GM06990 (cell line): ENCODE results near the gene ZNF670.

Experiments
- DNase-seq: peaks from one replicate; pipeline ENCODE4 v3.0.0-alpha.2; 2011; ENCODE audit not compliant: insufficient read length; ENCODE audit errors: extremely low read depth
- H3K27me3 ChIP-seq: replicated peaks from 2 replicates; pipeline ENCODE4 v1.6.0; 2011; ENCODE audit warnings: low read length; ENCODE audit not compliant: control insufficient read depth, insufficient read depth
- H3K36me3 ChIP-seq: 2 replicates; pipeline ENCODE4 v1.5.1; 2011; ENCODE audit warnings: low read length; ENCODE audit not compliant: control insufficient read depth, insufficient read depth
- H3K4me3 ChIP-seq: replicated peaks from 2 replicates; pipeline ENCODE4 v1.5.1; 2011; ENCODE audit warnings: low read depth, mild to moderate bottlenecking, control low read depth, low read length
- TF ChIP-seq, protein P1 (sequence below): IDR thresholded peaks from 2 replicates; pipeline ENCODE4 v1.5.1; 2011; ENCODE audit warnings: low read length, control low read depth, mild to moderate bottlenecking, inconsistent platforms; ENCODE audit not compliant: insufficient read depth, poor library complexity, severe bottlenecking

ZNF670 gene

GRCh38 chr1:247088967-247089366 is 10.4 kb upstream of the ZNF670 start:
- no peak for DNase-seq
- TF ChIP-seq, protein P1, sequence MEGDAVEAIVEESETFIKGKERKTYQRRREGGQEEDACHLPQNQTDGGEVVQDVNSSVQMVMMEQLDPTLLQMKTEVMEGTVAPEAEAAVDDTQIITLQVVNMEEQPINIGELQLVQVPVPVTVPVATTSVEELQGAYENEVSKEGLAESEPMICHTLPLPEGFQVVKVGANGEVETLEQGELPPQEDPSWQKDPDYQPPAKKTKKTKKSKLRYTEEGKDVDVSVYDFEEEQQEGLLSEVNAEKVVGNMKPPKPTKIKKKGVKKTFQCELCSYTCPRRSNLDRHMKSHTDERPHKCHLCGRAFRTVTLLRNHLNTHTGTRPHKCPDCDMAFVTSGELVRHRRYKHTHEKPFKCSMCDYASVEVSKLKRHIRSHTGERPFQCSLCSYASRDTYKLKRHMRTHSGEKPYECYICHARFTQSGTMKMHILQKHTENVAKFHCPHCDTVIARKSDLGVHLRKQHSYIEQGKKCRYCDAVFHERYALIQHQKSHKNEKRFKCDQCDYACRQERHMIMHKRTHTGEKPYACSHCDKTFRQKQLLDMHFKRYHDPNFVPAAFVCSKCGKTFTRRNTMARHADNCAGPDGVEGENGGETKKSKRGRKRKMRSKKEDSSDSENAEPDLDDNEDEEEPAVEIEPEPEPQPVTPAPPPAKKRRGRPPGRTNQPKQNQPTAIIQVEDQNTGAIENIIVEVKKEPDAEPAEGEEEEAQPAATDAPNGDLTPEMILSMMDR, result no peak
- no peaks in the 10 kb centered on the region for H3K27me3 ChIP-seq
- H3K4me3 ChIP-seq, result no peak overlapping the region
- H3K36me3 ChIP-seq, result no peaks in the 10 kb centered on the region

DNA sequence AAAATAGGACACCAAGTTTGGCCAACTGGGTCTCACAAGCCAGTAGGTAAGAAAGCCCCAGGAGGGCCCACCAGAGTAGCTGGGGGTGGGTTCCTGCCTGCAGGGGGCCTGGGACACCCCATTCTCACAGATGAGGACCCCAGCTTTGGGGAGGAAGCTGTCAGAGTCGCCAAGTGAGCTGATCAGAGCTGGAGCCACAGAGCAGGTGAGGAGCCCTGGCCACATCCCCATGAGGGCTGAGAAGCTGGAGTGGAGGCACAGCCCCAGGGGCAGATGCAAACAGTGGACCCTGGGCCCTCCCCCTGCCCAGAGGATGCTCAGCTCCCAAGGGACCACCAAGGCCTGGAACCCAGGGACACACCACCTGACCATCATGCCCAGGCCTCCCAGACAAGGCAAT is 8.6 kb upstream of the ZNF670 start:
- DNase-seq, result no peak
- H3K27me3 ChIP-seq, result no peaks in the 10 kb centered on the region
- H3K36me3 ChIP-seq, result no peaks in the 10 kb centered on the region
- no peak overlapping the region for H3K4me3 ChIP-seq
- TF ChIP-seq, protein P1, result no peak

DNA sequence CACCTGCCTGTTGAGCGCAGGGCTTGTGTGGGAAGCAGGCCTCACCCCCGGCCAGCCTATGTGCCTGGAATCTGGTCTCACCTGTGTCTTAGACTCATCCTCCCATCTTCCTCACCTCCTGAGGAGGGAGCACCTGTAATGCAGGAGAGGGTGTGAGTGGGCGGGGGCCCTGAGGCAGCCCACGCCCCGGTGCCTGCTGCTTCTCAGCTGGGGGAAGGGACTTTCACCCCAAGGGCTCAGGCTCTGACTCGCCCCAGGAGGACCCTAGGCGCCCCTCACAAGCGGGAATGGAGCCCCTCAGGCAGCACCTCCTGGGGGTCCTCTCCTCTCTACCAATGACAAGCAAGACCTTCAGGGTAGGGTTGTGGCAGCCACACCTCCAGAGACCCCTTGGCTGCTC is 6.7 kb upstream of the ZNF670 start:
- Histone ChIP-seq H3K27me3 (no peaks in the 10 kb centered on the region), H3K36me3 (no peaks in the 10 kb centered on the region), H3K4me3 (no peak overlapping the region)
- DNase-seq, result no peak
- TF ChIP-seq, protein P1, result no peak

DNA sequence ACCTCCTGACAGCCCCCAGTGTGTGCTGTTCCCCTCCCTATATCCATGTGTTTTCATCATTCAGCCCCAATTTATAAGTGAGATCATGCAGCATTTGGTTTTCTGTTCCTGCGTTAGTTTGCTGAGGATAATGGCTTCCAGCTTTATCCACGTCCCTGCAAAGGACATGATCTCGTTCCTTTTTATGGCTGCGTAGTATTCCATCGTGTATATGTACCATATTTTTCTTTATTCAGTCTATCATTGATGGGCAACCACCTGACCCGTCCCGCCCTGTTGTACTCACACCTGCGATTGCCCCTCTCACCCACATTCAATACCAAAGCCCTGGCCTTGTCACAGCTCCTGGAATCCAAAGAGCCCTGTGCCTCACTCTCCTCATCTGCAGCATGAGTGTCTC is 6.2 kb upstream of the ZNF670 start:
- TF ChIP-seq, protein P1, result no peak
- no peak overlapping the region for H3K4me3 ChIP-seq
- H3K27me3 ChIP-seq, result no peaks in the 10 kb centered on the region
- no peak for DNase-seq
- no peaks in the 10 kb centered on the region for H3K36me3 ChIP-seq

DNA sequence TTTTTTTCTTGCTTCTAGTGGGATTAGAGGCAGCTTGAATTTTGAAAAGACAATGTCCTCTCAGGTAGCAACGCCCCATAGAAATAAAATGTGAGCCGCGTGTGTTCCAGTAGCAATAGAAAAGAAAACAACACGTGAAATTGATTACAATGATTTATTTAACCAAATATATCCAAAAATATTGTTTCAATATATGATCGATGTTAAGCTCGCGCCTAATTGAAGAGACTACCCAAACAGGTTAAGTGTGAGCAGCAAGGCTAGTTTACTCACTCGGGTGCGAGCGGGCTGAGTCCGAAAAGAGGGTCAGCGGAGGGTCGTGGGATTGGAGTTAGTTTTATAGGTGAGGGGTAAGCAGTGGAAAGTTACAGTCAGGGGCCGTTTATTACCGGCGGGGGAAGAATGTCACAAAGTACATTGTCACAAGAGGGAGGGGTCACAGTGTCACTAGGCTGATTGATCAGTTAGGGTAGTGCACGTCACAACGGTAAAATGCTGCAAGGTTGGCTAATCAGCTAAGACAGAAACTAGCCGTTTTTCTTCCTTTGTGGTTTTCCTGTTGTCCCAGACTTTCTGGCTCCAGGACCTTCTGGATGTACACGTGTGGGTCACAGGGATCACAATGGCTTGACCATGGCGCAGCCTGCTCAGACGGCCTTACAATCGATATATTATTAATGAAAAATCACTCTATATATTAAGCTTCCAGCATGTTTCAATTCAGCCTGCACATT is 697 bp upstream of the ZNF670 start:
- Histone ChIP-seq H3K27me3 (no peaks in the 10 kb centered on the region), H3K4me3 (peak overlapping the region; percentile 81), H3K36me3 (no peaks in the 10 kb centered on the region)
- TF ChIP-seq, protein P1, result no peak
- DNase-seq, result no peak

- no peaks in the 10 kb centered on the region for H3K36me3 ChIP-seq
- H3K4me3 ChIP-seq, result peak overlapping the region; percentile 81
- no peak for DNase-seq
- TF ChIP-seq, protein P1, result no peak
- H3K27me3 ChIP-seq, result no peaks in the 10 kb centered on the region
Observed at GRCh38 chr1:247077876-247078257, 744 bp downstream of the ZNF670 start.
